Thymus (tissue), 11 donors: ENCODE measurements around the gene RIPOR2. TPM values are rescaled to one million over a fixed set of nuclear protein-coding genes. Genes with fewer than 3 reads are reported as not detected.

Experiments used
- DNase-seq, 9 donors: peaks; one replicate each; pipeline ENCODE4 v3.0.0-alpha.2; 2013; ENCODE audit warnings: low spot score in 9 of 9, low read depth in 6 of 9, missing footprints in 1 of 9
- H3K27ac ChIP-seq, 2 donors: one replicate each; pipeline ENCODE4 v1.5.1; 2013; ENCODE audit warnings: control low read depth in 1 of 2, low read depth in 1 of 2, low read length in 1 of 2, mild to moderate bottlenecking in 1 of 2, moderate library complexity in 1 of 2
- H3K27me3 ChIP-seq, 2 donors: one replicate each; pipeline ENCODE4 v1.5.1; 2013; ENCODE audit warnings: low read length in 1 of 2; ENCODE audit not compliant: control insufficient read depth in 2 of 2, insufficient read depth in 1 of 2
- H3K36me3 ChIP-seq, 2 donors: one replicate each; pipeline ENCODE4 v1.5.1; 2013; ENCODE audit warnings: low read length in 1 of 2, mild to moderate bottlenecking in 1 of 2, moderate library complexity in 1 of 2; ENCODE audit not compliant: control insufficient read depth in 2 of 2, insufficient read depth in 2 of 2
- H3K4me1 ChIP-seq, 2 donors: one replicate each; pipeline ENCODE4 v1.5.1; 2013; ENCODE audit warnings: low read length in 2 of 2; ENCODE audit not compliant: control insufficient read depth in 2 of 2, insufficient read depth in 2 of 2
- H3K4me3 ChIP-seq, 2 donors: one replicate each; pipeline ENCODE4 v1.5.1; 2013; ENCODE audit warnings: low read length in 2 of 2, control low read depth in 1 of 2, mild to moderate bottlenecking in 1 of 2
- H3K9me3 ChIP-seq, 2 donors: one replicate each; pipeline ENCODE4 v1.5.1; 2013; ENCODE audit warnings: low read length in 1 of 2, mild to moderate bottlenecking in 1 of 2; ENCODE audit not compliant: control insufficient read depth in 2 of 2, insufficient read depth in 1 of 2
- WGBS: extraction: QIAGEN DNeasy Blood & Tissue Kit; methylation state at CpG from one replicate; pipeline ENCODE4 v1.1.7; 2013; 5-methylcytosine and 5-hydroxymethylcytosine counted together
- polyA plus RNA-seq: library from polyadenylated mRNA; stranded (reverse); fragments of 200-250 nt; gene quantifications from one replicate; pipeline ENCODE4 v1.2.3, GENCODE V29; 2013
- total RNA-seq: library from RNA; stranded (reverse); fragments of 120-200 nt; gene quantifications from one replicate; pipeline ENCODE4 v1.2.4, GENCODE V29; 2013
- donor health status: healthy.

RIPOR2 gene
- total and polyA plus RNA-seq, 2 donors: 27.4 to 48.4 TPM

- Histone ChIP-seq H3K4me3 (no peak overlapping the region), H3K27ac (no peak overlapping the region), H3K36me3 (peaks cover 7 to 11% of the 10 kb centered on the region in 2 donors), H3K9me3 (peaks cover 0 to 5% of the 10 kb centered on the region in 2 donors), H3K4me1 (peaks cover 26 to 42% of the 10 kb centered on the region in 2 donors), H3K27me3 (no peaks in the 10 kb centered on the region)
- DNase-seq: no peak
These were observed 29.4 kb downstream of the RIPOR2 start for GRCh38 chr6:24906314-24906713.

GRCh38 chr6:24905483-24905882 is 30.3 kb downstream of the RIPOR2 start:
- peaks cover 26 to 41% of the 10 kb centered on the region in 2 donors for H3K4me1 ChIP-seq

GRCh38 chr6:24903681-24904080 is 32.1 kb downstream of the RIPOR2 start:
- Histone ChIP-seq H3K4me3 (no peak overlapping the region), H3K36me3 (peaks cover 7 to 11% of the 10 kb centered on the region in 2 donors), H3K9me3 (peaks cover 0 to 5% of the 10 kb centered on the region in 2 donors), H3K27me3 (no peaks in the 10 kb centered on the region), H3K27ac (no peak overlapping the region), H3K4me1 (peaks cover 16 to 35% of the 10 kb centered on the region in 2 donors)
- no peak for DNase-seq
- WGBS: 98% methylated on average over 7 of the region's 7 CpGs

More at GRCh38 chr6:24905483-24905882, 30.3 kb downstream of the RIPOR2 start:
- no peaks in the 10 kb centered on the region for H3K27me3 ChIP-seq
- H3K9me3 ChIP-seq: peaks cover 0 to 5% of the 10 kb centered on the region in 2 donors
- WGBS: 90% methylated on average over 3 of the region's 3 CpGs
- H3K36me3 ChIP-seq: peaks cover 7 to 11% of the 10 kb centered on the region in 2 donors
- no peak for DNase-seq
- H3K4me3 ChIP-seq: no peak overlapping the region
- no peak overlapping the region for H3K27ac ChIP-seq

GRCh38 chr6:24902782-24903181 is 33.0 kb downstream of the RIPOR2 start:
- WGBS: 92% methylated on average over 1 of the region's 1 CpG
- Histone ChIP-seq H3K27ac (no peak overlapping the region), H3K27me3 (no peaks in the 10 kb centered on the region), H3K4me1 (peaks cover 9 to 28% of the 10 kb centered on the region in 2 donors), H3K9me3 (peaks cover 0 to 5% of the 10 kb centered on the region in 2 donors), H3K36me3 (peaks cover 7 to 11% of the 10 kb centered on the region in 2 donors), H3K4me3 (no peak overlapping the region)
- DNase-seq: no peak

- peaks cover 0 to 5% of the 10 kb centered on the region in 2 donors for H3K9me3 ChIP-seq
- 88% methylated on average over 9 of the region's 9 CpGs for WGBS
- DNase-seq: peak in 1 of 9 donors; percentile 32
- H3K36me3 ChIP-seq: peaks cover 5 to 7% of the 10 kb centered on the region in 2 donors
- H3K4me3 ChIP-seq: no peak overlapping the region
- no peak overlapping the region for H3K27ac ChIP-seq
- H3K4me1 ChIP-seq: peaks cover 6 to 23% of the 10 kb centered on the region in 2 donors
- no peaks in the 10 kb centered on the region for H3K27me3 ChIP-seq
These were observed 33.9 kb downstream of the RIPOR2 start for GRCh38 chr6:24901698-24902328.

GRCh38 chr6:24900917-24901697 is 34.7 kb downstream of the RIPOR2 start:
- H3K27ac ChIP-seq: no peak overlapping the region

GRCh38 chr6:24899997-24900325 is 35.8 kb downstream of the RIPOR2 start:
- H3K4me3 ChIP-seq: no peak overlapping the region
- H3K36me3 ChIP-seq: peaks cover 4 to 7% of the 10 kb centered on the region in 2 donors
- peaks cover 0 to 5% of the 10 kb centered on the region in 2 donors for H3K9me3 ChIP-seq
- H3K4me1 ChIP-seq: peaks cover 6 to 23% of the 10 kb centered on the region in 2 donors
- WGBS: 63% methylated on average over 6 of the region's 6 CpGs
- peak overlapping the region in 1 of 2 donors; percentile 4 for H3K27ac ChIP-seq
- DNase-seq: no peak
- no peaks in the 10 kb centered on the region for H3K27me3 ChIP-seq

More at GRCh38 chr6:24900917-24901697, 34.7 kb downstream of the RIPOR2 start:
- Histone ChIP-seq H3K4me1 (peaks cover 6 to 23% of the 10 kb centered on the region in 2 donors), H3K4me3 (no peak overlapping the region), H3K27me3 (no peaks in the 10 kb centered on the region), H3K36me3 (peaks cover 5 to 7% of the 10 kb centered on the region in 2 donors), H3K9me3 (peaks cover 0 to 5% of the 10 kb centered on the region in 2 donors)
- DNase-seq: no peak
- WGBS: 97% methylated on average over 6 of the region's 6 CpGs

GRCh38 chr6:24899136-24899996 is 36.4 kb downstream of the RIPOR2 start:
- 51% methylated on average over 8 of the region's 8 CpGs for WGBS
- H3K4me3 ChIP-seq: no peak overlapping the region
- no peak overlapping the region for H3K27ac ChIP-seq
- H3K36me3 ChIP-seq: peaks cover 1 to 2% of the 10 kb centered on the region in 2 donors
- H3K9me3 ChIP-seq: peaks cover 0 to 5% of the 10 kb centered on the region in 2 donors
- no peaks in the 10 kb centered on the region for H3K27me3 ChIP-seq
- peaks cover 6 to 23% of the 10 kb centered on the region in 2 donors for H3K4me1 ChIP-seq
- no peak for DNase-seq
